DND-41 (cell line): ENCODE measurements around the gene HS3ST3A1.
A peak's percentile ranks its signal among the peaks of the same experiment; 100 is the strongest.

Experiments used
- ATAC-seq: fragments of 200-7000 bp; cut with Tn5 transposase; 3 replicates; pipeline ENCODE4 v1.9.1; 2021; ENCODE audit warnings: low read depth; ENCODE audit not compliant: insufficient read depth
- DNase-seq: peaks from one replicate; pipeline ENCODE4 v3.0.0-alpha.2; 2020
- H2AFZ ChIP-seq: 2 replicates; pipeline ENCODE4 v1.6.0; 2012; ENCODE audit warnings: low read depth, low read length
- H3K27ac ChIP-seq: 2 replicates; pipeline ENCODE4 v1.5.1; 2012; ENCODE audit warnings: low read length, inconsistent platforms
- H3K27me3 ChIP-seq: fragments of 200-600 bp; sonication (generic); 2 replicates; pipeline ENCODE4 v1.6.0; 2012; ENCODE audit warnings: low read length, mild to moderate bottlenecking, inconsistent platforms; ENCODE audit not compliant: insufficient read depth, poor library complexity
- H3K36me3 ChIP-seq: 2 replicates; pipeline ENCODE4 v1.5.1; 2012; ENCODE audit warnings: low read length, inconsistent platforms; ENCODE audit not compliant: insufficient read depth
- H3K4me1 ChIP-seq: 2 replicates; pipeline ENCODE4 v1.5.1; 2012; ENCODE audit warnings: mild to moderate bottlenecking, low read length; ENCODE audit not compliant: insufficient read depth
- H3K4me2 ChIP-seq: 2 replicates; pipeline ENCODE4 v1.6.0; 2012; ENCODE audit warnings: mild to moderate bottlenecking, moderate library complexity, low read length, inconsistent platforms; ENCODE audit not compliant: insufficient read depth
- H3K4me3 ChIP-seq, 2 experiments: fragments of 200-600 bp in 1 of 2; shearing (Covaris generic) in 1 of 2; 2 replicates each; pipeline ENCODE4 v1.5.1; 2012 to 2016; ENCODE audit warnings: inconsistent platforms in 2 of 2, low read length in 2 of 2, mild to moderate bottlenecking in 2 of 2, low read depth in 1 of 2, moderate library complexity in 1 of 2
- H3K79me2 ChIP-seq: 2 replicates; pipeline ENCODE4 v1.6.0; 2012; ENCODE audit warnings: low read length, inconsistent platforms; ENCODE audit not compliant: insufficient read depth
- H3K9ac ChIP-seq: 2 replicates; pipeline ENCODE4 v1.6.0; 2012; ENCODE audit warnings: low read depth, mild to moderate bottlenecking, inconsistent platforms, low read length, moderate library complexity
- H3K9me3 ChIP-seq: 2 replicates; pipeline ENCODE4 v1.5.1; 2012; ENCODE audit warnings: low read length, moderate library complexity, mild to moderate bottlenecking, inconsistent platforms; ENCODE audit not compliant: insufficient read depth, severe bottlenecking
- H4K20me1 ChIP-seq: 2 replicates; pipeline ENCODE4 v1.6.0; 2012; ENCODE audit warnings: low read length; ENCODE audit not compliant: insufficient read depth
- CTCF ChIP-seq: IDR thresholded peaks from 2 replicates; pipeline ENCODE4 v1.5.1; 2012; ENCODE audit warnings: borderline replicate concordance, low read length, moderate library complexity, mild to moderate bottlenecking; ENCODE audit not compliant: poor library complexity, severe bottlenecking; ENCODE audit errors: extremely low read depth
- EZH2 ChIP-seq: IDR thresholded peaks from 3 replicates; pipeline ENCODE4 v1.6.1; 2012; ENCODE audit warnings: borderline replicate concordance, low read depth, mild to moderate bottlenecking, moderate library complexity, low read length, inconsistent platforms; ENCODE audit not compliant: severe bottlenecking

HS3ST3A1 gene

GRCh38 chr17:13598353-13599167 is 3.2 kb downstream of the HS3ST3A1 start:
- Histone ChIP-seq H3K9me3 (no peaks in the 10 kb centered on the region), H3K9ac (no peak overlapping the region), H3K27me3 (peaks cover 4% of the 10 kb centered on the region), H3K4me2 (no peak overlapping the region), H4K20me1 (no peaks in the 10 kb centered on the region), H2AFZ (no peak overlapping the region), H3K79me2 (no peaks in the 10 kb centered on the region), H3K36me3 (no peaks in the 10 kb centered on the region), H3K4me3 (no peak overlapping the region), H3K27ac (no peak overlapping the region), H3K4me1 (no peaks in the 10 kb centered on the region)
- DNase-seq (no peak), ATAC-seq (no peak)
- TF ChIP-seq CTCF (no peak), EZH2 (no peak)

- Histone ChIP-seq H3K36me3 (no peaks in the 10 kb centered on the region), H3K9ac (no peak overlapping the region), H3K9me3 (no peaks in the 10 kb centered on the region), H3K4me1 (no peaks in the 10 kb centered on the region), H3K4me3 (no peak overlapping the region), H2AFZ (no peak overlapping the region), H3K27ac (no peak overlapping the region), H3K4me2 (no peak overlapping the region), H3K79me2 (no peaks in the 10 kb centered on the region), H4K20me1 (no peaks in the 10 kb centered on the region), H3K27me3 (peaks cover 4% of the 10 kb centered on the region)
- TF ChIP-seq CTCF (peak; percentile 71), EZH2 (no peak)
- ATAC-seq (0 out of 3 replicates have a peak, but pooled peaks have one; percentile 37), DNase-seq (peak; percentile 41)
These were observed 3.9 kb downstream of the HS3ST3A1 start for GRCh38 chr17:13597723-13598347.

- no peaks in the 10 kb centered on the region for H3K9me3 ChIP-seq
- no peaks in the 10 kb centered on the region for H3K36me3 ChIP-seq
- no peak for TF ChIP-seq CTCF
- H4K20me1 ChIP-seq: no peaks in the 10 kb centered on the region
- H3K4me3 ChIP-seq: no peak overlapping the region
- no peaks in the 10 kb centered on the region for H3K4me1 ChIP-seq
- DNase-seq (no peak), ATAC-seq (no peak)
- H3K27ac ChIP-seq: no peak overlapping the region
- H3K9ac ChIP-seq: no peak overlapping the region
- no peak overlapping the region for H3K4me2 ChIP-seq
- no peaks in the 10 kb centered on the region for H3K79me2 ChIP-seq
- H3K27me3 ChIP-seq: peaks cover 4% of the 10 kb centered on the region
- H2AFZ ChIP-seq: no peak overlapping the region
These were observed 5.3 kb downstream of the HS3ST3A1 start for GRCh38 chr17:13596241-13596923.
